Ovary (tissue), 9 donors: ENCODE measurements around the gene CELA2A. TPM values are rescaled to one million over a fixed set of nuclear protein-coding genes. Genes with fewer than 3 reads are reported as not detected.

Source experiments
- DNase-seq, 5 donors: peaks; one replicate each; pipeline ENCODE4 v3.0.0-alpha.2; 2019 to 2020
- H3K27ac ChIP-seq, 2 donors: fragments of 200-600 bp; one replicate each; pipeline versions ENCODE4 v1.5.1 to v1.8.0; 2019 to 2022
- H3K27me3 ChIP-seq: fragments of 200-600 bp; one replicate; pipeline ENCODE4 v1.8.0; 2022
- H3K36me3 ChIP-seq: fragments of 200-600 bp; sonication (generic); one replicate; pipeline ENCODE4 v1.5.1; 2019
- H3K4me1 ChIP-seq: one replicate; pipeline ENCODE4 v1.8.1; 2013; ENCODE audit warnings: mild to moderate bottlenecking, moderate library complexity; ENCODE audit not compliant: insufficient read depth
- H3K4me3 ChIP-seq: fragments of 200-600 bp; sonication (generic); one replicate; pipeline ENCODE4 v1.5.1; 2017
- H3K9me3 ChIP-seq, 2 donors: fragments of 200-600 bp in 1 of 2; sonication (generic) in 1 of 2; one replicate each; pipeline versions ENCODE4 v1.5.1 to v1.8.1; 2013 to 2019; ENCODE audit warnings: mild to moderate bottlenecking in 1 of 2, moderate library complexity in 1 of 2
- EP300 ChIP-seq: sonication (generic); formaldehyde crosslinking; IDR thresholded peaks from one replicate; pipeline ENCODE4 v1.6.1; 2017; ENCODE audit warnings: antibody characterized with exemption
- POLR2A ChIP-seq: fragments of 450-650 bp; IDR thresholded peaks from one replicate; pipeline ENCODE4 v1.6.1; 2017; ENCODE audit warnings: antibody characterized with exemption, mild to moderate bottlenecking, moderate library complexity
- WGBS, 3 donors: extraction: QIAGEN DNeasy Blood & Tissue Kit in 1 of 3; methylation state at CpG; one replicate each; pipeline versions ENCODE4 v1.1.5 to v1.1.7; 2013 to 2017; 5-methylcytosine and 5-hydroxymethylcytosine counted together
- intact Hi-C, 4 donors: fragments of 100-400 bp; cut with DNase I; formaldehyde crosslinking; loops; one replicate each; pipeline versions ENCODE4 v1.11.0 to v1.15.1; 2022 to 2023
- polyA plus RNA-seq, 2 donors: library from polyadenylated mRNA; stranded (reverse); fragments of 200-250 nt in 1 of 2; fragments of 350-450 nt in 1 of 2; fragmentation: Illumina TruSeq in 1 of 2; extraction: RNeasy Lipid Tissue Mini Kit (QIAGEN cat#74804) in 1 of 2; gene quantifications; one replicate each; pipeline ENCODE4 v1.2.3, GENCODE V29; 2013 to 2014
- total RNA-seq, 7 donors: library from RNA; depleted of rRNA in 2 of 7; stranded (reverse); fragments of >200 nt in 2 of 7; fragmentation: NEBNext Ultra II Directional in 3 of 7; extraction: Animal tissue kit (Norgen Biotek cat#: 25700) in 3 of 7; gene quantifications; one replicate each; pipeline versions ENCODE4 v1.1.0 to v1.2.4, GENCODE V29; 2016 to 2023
- TF ChIP-seq, protein P1 (sequence below), 3 donors: fragments of 450-650 bp in 2 of 3; fragments of 200-600 bp in 1 of 3; IDR thresholded peaks; one replicate each; pipeline versions ENCODE4 v1.5.1 to v1.8.0; 2016 to 2022; ENCODE audit warnings: antibody characterized with exemption in 3 of 3, mild to moderate bottlenecking in 1 of 3
- donor health status: DM: no; HTN: no; CAD: no; lungs with moderate emphysema.
- donor health status: DM: no; HTN: no; CAD: no.
- donor health status: Bipolar disorder and iron deficiency.
- donor health status: DM: yes; HTN: yes; CAD: no.
- donor health status: DM: no; HTN: no; CAD: no.
- donor health status: DM: yes; HTN: yes; CAD: no.

The CELA2A gene
- total and polyA plus RNA-seq, 9 donors: 0.92 to 9.4 (median 5.0) TPM; not detected in 5

DNA sequence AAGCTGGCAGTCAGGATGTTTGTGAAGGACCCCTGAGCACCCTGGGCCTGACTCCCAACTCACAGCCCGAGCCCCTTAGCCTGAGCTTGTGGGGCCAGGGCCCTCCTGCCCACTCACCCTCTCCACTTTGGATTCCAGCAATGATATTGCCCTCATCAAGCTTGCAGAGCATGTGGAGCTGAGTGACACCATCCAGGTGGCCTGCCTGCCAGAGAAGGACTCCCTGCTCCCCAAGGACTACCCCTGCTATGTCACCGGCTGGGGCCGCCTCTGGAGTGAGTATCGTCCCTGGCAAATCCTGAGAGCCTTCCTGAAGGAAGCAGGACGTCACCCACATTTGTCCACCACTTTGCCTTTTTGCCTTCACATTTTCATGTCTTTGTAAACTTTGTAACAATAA lies 13.3 kb upstream of the CELA2A start:
- H3K27me3 ChIP-seq: no peaks in the 10 kb centered on the region
- no peak overlapping the region for H3K27ac ChIP-seq
- intact Hi-C loops: no loop called here
- no peaks in the 10 kb centered on the region for H3K36me3 ChIP-seq
- no peak for DNase-seq
- TF ChIP-seq EP300 (no peak), POLR2A (no peak)
- TF ChIP-seq, protein P1, sequence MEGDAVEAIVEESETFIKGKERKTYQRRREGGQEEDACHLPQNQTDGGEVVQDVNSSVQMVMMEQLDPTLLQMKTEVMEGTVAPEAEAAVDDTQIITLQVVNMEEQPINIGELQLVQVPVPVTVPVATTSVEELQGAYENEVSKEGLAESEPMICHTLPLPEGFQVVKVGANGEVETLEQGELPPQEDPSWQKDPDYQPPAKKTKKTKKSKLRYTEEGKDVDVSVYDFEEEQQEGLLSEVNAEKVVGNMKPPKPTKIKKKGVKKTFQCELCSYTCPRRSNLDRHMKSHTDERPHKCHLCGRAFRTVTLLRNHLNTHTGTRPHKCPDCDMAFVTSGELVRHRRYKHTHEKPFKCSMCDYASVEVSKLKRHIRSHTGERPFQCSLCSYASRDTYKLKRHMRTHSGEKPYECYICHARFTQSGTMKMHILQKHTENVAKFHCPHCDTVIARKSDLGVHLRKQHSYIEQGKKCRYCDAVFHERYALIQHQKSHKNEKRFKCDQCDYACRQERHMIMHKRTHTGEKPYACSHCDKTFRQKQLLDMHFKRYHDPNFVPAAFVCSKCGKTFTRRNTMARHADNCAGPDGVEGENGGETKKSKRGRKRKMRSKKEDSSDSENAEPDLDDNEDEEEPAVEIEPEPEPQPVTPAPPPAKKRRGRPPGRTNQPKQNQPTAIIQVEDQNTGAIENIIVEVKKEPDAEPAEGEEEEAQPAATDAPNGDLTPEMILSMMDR (IDR thresholded peaks at IDR 0.05): no peak
- H3K9me3 ChIP-seq: no peaks in the 10 kb centered on the region
- H3K4me3 ChIP-seq: no peak overlapping the region
- H3K4me1 ChIP-seq: no peaks in the 10 kb centered on the region
- 81 to 92% (median 81%) methylated on average over 5 of the region's 5 CpGs for WGBS, 3 donors

DNA sequence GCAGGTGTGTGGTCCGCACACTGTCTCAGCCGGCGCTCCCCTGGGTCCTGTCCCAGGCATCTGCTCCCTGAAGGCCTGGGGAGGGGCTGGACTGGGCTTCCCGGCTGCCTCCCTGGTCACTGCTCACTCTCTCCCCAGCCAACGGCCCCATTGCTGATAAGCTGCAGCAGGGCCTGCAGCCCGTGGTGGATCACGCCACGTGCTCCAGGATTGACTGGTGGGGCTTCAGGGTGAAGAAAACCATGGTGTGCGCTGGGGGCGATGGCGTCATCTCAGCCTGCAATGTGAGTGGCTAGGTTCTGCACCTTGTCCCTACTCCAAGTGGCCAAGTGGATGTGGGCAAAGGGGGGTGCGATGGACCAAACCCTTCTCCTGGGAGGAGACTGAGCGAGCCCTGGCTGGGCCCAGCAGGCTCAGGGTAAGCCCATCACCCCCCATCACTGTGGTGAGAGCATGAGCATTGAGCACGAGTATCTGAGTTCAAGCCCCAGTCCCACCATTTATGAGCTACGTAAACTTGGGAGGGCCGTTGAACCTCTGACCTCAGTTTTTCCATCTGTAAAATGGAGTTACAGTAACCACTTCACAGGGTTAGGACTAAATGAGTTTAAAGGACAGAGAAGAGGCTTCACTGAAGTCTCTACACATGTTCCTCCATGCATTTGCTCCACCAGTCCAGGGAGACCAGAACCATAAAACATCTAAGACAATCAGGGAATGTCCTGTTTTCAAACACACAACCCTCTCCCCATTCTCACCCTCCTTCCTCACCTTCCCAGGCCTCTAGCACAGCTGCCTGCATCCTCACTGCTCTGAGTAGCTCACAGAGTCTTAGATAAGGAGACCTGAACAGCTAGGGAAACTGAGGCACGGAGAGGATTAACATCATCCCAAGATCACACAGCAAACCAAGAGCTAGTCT lies 11.8 kb upstream of the CELA2A start:
- Histone ChIP-seq H3K4me3 (no peak overlapping the region), H3K9me3 (no peaks in the 10 kb centered on the region), H3K4me1 (no peaks in the 10 kb centered on the region), H3K27me3 (no peaks in the 10 kb centered on the region), H3K36me3 (no peaks in the 10 kb centered on the region), H3K27ac (no peak overlapping the region)
- DNase-seq: no peak
- TF ChIP-seq, protein P1 (IDR thresholded peaks at IDR 0.05): no peak
- TF ChIP-seq POLR2A: no peak
- no peak for TF ChIP-seq EP300
- WGBS, 3 donors: 54 to 59% (median 55%) methylated on average over 17 of the region's 17 CpGs
- intact Hi-C loops: no loop called here

DNA sequence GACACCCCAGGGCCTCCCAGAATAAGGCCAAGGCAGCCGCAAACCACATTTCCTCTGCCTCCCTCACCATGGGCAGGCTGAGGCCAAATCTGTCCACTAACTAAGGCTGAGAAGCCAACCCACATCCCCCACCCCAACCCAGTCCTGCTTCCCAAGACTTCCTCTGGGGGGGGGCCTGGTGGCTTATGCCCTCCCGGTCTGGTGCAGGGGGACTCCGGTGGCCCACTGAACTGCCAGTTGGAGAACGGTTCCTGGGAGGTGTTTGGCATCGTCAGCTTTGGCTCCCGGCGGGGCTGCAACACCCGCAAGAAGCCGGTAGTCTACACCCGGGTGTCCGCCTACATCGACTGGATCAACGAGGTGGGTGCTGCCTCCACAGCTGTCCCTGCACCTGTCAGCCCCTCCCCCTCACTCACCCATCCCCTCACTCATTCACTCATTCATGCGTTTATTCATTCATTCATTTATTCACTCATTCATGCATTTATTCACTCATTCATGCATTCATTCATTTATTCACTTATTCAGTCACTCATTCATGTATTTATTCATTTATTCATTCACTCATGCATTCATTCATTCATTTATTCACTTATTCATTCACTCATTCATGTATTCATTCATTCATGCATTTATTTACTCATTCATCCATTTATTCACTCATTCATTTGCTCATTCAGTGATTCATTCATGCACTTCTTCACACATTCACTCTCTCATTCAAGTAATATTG lies 11.0 kb upstream of the CELA2A start:
- TF ChIP-seq, protein P1 (IDR thresholded peaks at IDR 0.05): no peak
- TF ChIP-seq EP300 (no peak), POLR2A (no peak)

DNA sequence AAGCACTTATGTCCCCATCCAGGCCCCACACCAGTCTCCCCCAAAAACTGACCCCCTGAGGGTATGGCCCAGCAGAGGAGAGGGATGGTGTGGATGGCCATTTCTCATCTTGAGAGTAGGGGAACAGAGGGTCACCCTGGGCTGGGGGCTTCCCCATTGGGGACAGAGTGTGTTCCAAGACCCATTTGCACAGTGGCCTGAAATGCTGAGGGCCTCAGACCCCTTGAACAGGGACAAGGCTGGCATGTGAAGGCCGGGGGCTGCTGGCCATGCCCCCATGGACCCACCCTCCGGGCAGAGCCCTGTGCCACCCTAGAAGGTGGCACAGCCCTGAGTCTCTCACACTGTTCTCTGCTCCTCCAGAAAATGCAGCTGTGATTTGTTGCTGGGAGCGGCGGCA lies 10.3 kb upstream of the CELA2A start:
- H3K9me3 ChIP-seq: no peaks in the 10 kb centered on the region
- H3K4me1 ChIP-seq: no peaks in the 10 kb centered on the region
- H3K4me3 ChIP-seq: no peak overlapping the region
- H3K36me3 ChIP-seq: no peaks in the 10 kb centered on the region
- no peak for DNase-seq
- no peak for TF ChIP-seq EP300
- no peak for TF ChIP-seq POLR2A
- TF ChIP-seq, protein P1 (IDR thresholded peaks at IDR 0.05): no peak
- no peak overlapping the region for H3K27ac ChIP-seq
- 78 to 90% (median 82%) methylated on average over 4 of the region's 4 CpGs for WGBS, 3 donors
- H3K27me3 ChIP-seq: no peaks in the 10 kb centered on the region
- intact Hi-C loops: no loop called here

More for the DNA sequence above, 11.0 kb upstream of the CELA2A start:
- Histone ChIP-seq H3K4me3 (no peak overlapping the region), H3K36me3 (no peaks in the 10 kb centered on the region), H3K27me3 (no peaks in the 10 kb centered on the region), H3K9me3 (no peaks in the 10 kb centered on the region), H3K27ac (no peak overlapping the region), H3K4me1 (no peaks in the 10 kb centered on the region)
- 84 to 85% (median 85%) methylated on average over 14 of the region's 14 CpGs for WGBS, 3 donors
- intact Hi-C loops: no loop called here
- no peak for DNase-seq
